ENCODE measurements around the gene MME.

MME gene

DNA sequence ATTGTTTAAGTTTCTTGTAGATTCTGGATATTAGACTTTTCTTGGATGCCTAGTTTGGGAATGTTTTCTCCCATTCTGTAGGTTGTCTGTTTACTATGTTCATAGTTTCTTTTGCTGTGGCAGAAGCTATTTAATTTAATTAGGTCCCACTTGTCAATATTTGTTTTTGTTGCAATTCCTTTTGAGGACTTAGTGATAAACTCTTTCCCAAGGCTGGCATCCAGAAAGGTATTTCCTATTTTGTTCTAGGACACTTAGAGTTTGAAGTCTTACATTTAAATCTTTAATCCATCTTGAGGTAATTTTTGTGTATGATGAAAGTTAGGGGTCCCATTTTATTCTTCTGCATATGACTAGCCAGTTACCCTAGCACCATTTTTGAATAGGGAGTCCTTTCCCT is 54.9 kb downstream of the MME start:
- no peak for DNase-seq

DNA sequence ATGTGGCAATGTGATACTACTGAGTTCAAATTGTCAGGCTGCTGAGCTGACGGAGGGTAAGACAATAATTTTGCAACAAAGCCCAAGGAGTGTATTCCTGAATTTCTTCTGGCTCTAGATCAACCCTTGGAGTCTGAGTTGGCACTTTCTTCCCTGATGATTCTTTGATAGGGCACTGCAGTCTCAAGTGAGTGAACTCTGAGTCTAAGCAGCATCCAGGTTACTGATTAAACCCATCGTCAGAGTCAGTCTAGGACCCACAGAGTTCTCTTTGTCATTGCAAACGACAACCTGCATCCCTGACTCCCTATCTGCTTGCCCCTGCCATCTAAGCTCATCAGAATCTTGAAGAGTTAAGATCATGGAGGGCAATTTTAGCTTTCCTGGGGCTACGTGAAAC is 58.6 kb downstream of the MME start:
- no peak for DNase-seq

DNA sequence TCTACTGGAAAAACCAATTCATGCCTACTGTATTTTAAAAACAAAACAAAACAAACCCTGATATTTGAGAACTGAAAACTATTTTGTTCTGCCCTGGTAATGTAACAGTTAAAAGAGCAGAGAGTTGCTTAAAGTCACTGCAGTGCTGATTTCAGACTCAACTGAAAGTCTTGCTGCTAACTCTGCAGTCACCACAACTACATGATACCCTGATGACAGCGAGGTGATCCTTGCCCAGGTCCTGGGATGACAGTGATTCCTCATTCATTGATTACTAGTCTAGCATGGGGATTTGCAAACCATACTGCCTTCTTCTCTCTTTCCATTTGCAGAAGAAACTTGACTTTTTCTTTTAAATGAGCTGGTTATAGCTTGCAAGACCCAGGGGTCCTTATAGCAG is 67.5 kb downstream of the MME start:
- no peak for DNase-seq

DNA sequence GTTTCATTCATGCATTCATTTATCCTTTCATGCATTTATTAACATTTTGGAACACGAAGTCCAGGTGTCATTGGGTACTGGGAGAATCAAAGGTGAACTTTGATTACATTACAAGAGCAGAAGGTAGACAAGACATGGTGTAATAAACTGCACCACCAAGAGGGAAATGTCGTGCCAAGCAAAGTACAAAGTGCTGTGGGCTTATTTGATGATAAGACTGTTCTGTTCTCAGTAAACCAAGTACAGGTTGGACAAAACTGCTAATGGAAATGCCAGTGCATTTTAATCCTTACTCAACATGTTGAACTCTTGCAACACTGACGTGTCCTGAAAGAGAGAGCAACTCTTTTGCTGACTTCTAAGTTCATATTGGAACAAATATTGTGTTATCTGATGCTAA is 69.4 kb downstream of the MME start:
- DNase-seq: no peak

DNA sequence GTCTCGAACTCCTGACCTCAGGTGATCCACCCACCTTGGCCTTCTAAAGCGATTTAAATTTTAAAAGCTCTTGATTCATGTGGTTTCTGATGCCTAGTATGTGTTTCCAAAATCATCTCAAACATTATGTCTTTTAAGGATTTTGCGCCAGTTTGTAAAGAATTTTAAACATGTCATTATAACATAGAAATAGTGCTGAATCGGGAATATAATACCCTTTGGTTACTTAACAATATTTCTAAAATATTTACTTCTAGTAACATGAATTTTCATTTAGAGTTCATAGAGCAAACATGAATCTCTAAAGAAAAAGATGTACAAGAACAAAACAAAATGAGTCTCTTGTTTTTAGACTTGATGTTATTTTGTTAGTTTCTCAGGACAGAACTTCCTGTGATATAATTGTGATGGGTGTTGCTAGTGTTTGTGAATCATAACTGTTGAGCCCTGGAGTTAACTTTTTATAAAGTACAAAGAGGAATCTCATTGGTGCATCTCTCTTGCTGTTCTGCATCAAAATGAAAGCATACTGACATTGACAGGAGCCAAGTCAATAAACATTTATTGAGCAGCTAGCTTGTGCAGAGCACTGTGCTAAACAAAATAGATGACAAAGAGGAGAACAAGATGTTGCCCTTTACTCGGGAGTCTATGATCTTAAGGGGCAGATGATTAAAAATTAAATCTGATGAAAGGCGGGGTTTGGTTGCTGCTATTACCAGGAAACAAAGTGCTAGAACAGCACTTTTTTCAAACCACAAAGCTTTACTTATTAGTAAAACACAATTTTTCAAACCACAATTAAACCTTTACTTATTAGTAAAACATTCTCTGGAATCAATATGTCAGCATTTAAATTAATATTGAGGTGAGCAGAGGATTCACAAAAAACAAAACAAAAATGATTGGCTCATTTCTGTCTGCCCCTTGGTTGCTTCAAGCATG is 73.4 kb downstream of the MME start:
- DNase-seq: no peak

DNA sequence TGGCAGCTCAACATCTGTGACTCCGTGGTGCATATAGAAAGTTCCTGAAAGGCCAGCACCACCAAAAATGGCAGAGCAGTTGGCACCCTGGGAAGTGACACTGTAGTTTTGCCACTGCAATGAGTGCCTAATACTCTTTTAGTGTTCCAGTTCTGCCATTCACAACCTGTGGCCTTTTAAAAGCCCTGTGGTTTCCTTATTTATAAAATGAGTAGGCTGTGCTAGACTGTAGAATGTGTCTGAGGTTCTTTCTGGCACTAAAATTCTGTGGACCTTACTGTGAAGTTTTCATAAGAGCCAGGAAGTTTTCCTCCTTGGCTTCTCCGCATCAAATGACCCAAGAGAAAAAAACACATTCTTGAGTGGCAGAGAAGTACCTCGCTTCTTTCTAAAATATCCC is 74.1 kb downstream of the MME start:
- no peak for DNase-seq

DNA sequence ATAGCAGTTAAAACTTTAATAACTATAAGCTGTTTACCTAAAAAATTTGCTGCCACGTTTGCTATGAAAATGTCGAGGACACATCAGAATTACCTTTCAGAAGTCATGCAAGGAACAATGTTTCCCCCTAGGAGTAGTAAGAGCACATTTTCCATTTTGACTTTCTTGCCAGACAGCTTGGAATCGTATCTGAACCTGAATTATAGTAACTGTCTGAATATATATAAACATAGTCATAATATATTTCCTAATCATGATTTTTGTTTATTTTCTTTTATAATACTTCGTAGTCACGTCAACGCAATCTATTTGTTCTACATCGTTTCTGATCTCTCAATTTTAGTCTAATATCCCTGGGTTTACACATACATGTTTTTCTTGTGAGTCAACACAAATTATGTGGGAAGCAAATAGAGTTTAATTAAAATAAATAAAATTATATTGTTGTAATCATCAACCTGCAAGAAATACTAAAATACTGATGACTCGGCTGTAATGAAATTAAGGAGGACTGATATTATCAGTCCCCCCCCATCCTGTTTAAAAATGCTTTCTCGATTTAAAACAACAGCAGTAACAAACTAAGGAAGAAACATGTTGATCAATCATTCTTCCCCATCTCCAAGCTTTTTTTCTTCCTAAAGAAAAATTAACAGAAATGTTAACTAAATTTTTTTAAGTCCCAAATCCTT is 78.4 kb downstream of the MME start:
- DNase-seq: no peak

DNA sequence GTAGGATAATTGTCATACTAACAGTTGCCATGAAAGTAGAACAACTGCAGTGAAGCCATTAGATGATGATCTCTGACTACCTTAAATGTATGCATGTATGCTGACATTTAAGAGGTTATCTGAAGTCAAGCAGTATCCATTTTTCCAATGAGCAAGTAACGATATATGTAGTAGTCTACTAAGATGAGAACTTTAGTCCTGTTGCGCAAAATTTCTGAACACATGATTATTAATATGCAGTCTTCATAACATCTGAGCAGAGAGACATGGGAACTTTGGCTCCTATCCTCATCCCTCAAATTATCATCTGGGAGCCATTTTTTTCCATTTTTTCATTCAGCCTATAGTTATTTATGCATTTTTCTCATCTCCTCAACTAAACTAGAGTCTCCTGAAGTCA is 79.2 kb downstream of the MME start:
- no peak for DNase-seq

DNA sequence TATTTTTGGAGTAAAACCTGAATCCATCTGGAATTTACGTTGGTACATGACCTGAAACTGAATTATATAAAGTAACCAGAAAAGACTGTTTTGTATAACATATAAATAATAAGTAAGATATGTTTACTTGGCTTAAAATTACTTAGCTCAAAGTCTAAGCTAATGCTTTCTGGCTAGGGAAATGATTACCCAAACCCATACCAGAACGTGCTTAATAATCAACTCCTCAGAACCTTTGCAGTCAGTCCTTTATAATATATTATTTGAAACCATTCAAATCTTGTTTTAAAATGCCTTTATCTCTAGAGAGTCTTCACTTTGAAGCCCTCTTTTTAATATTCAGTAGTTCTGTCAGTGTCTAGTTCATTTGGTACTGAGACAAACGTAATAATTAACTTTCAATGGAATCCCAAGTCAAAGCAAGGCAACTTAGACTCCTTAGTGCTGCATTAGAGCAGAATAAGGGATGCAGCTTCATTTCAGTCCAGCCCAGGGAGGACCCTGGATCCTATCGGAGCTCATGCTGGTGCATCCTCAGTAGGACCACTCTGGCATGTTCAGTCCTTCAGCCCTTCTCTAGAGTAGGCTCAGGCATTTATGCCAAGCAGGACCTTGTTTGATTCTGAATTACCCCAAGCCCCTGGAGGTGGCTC is 81.6 kb downstream of the MME start:
- DNase-seq: no peak

DNA sequence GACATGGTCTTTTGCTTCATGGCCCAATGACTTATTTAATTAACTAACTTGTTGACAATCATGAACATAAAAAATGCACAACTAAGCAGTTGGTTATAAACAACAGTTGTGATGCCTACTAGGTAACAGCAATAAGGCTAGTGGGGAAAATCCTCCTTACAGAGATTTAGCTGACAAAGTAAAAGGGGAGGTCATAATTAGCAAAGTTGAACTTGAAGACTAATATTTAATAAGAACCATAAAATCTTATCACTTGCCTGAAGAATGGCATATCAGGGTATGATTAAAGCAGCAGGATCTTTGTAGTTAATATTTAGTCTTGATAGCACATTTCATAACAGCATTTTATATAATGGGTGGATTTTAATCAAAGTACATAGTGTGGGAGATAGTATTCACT is 84.2 kb downstream of the MME start:
- DNase-seq: no peak

DNA sequence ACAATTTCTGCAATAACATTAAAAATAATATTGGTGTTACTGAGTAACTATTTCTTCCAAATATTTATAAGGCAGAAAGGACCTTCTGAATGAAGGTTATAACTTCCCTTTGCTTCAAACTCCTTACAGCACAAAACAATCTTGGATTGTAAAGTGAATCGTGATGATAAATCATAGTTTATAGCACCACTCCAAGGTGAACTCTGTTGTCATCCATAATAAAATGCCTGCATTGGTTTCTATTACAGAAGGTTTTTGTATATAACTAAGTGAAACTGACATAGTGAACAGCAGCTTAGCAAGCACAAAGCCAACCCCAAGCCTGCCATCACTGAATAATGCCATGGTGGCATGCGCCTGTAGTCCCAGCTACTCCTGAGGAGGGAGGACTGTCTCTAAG is 86.3 kb downstream of the MME start:
- no peak for DNase-seq

DNA sequence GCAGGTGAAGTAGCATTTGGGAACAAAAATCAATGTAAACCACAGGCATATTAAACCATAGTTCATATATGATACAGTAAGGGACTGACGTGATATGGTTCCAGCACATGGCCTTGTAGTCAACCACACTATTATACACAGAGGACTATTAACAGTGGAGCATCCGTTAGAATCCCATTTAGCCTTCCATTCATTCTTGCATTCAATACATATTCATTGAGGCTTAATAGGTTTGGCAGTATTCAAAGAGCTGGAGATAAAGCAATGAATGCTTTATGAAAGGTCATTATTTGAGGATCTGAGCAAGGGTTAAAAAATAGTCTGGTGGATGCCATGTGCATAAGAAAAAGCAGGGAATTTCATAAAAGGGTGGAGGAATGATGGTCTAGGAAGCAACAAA is 89.1 kb downstream of the MME start:
- no peak for DNase-seq

DNA sequence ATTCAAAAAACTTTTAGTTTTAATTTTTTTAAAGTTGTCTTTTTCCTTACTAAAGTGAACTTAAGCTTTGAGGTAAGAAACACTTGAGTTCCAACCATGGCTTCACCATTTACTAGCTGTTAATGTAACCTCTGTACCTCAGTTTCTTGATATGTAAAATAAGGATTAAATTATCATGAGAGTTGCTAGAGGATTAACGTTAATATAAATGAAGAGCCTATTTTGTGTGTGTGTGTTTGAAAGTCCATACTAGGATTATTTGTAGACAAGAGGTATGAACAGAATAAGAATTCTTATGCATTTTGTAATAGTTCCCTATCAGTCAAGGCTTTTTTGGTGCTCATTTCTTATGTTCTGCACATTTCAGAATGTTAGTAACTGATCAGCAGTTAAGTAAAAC is 93.7 kb downstream of the MME start:
- DNase-seq: no peak

DNA sequence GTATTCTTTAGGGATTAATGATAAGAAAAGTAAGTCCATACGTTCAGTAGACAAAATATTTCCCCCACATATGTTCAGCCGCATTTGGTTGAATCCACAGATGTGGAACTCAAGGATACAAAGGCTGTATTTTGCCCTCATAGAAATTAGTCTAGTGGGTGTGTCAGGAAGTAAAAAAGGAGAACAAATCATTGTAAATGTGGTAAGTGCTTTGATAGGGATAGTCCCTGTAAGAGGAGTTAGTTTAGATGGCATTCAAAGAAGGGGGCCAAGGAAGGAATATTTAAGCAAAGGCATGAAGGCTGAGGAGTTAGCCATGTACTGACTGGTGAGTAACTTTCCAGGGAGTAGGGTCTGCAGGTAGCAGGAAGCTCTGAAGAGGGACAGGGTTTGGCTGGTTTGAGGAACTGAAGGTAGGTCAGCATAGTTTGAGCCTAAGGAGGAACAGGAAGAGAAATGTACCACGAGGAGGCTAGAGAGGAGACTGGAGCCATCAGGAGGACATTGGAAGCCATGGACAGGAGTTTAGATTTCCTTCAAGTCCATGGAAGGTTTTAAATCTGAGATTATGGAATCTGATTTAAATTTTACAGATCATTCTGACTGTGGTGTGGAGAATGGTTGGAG is 98.8 kb downstream of the MME start:
- no peak for DNase-seq

DNA sequence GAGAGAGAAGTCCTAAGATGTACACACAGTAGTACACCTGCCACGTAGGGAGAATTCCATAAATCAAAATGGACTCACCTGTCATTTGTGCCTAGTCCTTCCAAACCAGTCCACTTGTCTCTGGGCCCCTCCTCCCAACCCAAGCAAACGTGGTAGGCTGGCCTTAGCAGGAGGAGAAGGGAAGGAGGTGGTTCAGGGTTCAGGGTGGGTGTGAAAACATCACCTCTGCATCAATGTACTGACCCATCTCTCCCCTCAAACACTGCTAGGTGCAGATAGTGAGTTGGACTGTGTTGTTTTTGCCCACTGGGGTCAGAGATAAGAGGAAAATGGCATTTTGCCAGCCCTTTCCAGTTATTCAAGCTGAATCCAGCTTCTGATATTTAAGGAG is 99.3 kb downstream of the MME start:
- DNase-seq: no peak

DNA sequence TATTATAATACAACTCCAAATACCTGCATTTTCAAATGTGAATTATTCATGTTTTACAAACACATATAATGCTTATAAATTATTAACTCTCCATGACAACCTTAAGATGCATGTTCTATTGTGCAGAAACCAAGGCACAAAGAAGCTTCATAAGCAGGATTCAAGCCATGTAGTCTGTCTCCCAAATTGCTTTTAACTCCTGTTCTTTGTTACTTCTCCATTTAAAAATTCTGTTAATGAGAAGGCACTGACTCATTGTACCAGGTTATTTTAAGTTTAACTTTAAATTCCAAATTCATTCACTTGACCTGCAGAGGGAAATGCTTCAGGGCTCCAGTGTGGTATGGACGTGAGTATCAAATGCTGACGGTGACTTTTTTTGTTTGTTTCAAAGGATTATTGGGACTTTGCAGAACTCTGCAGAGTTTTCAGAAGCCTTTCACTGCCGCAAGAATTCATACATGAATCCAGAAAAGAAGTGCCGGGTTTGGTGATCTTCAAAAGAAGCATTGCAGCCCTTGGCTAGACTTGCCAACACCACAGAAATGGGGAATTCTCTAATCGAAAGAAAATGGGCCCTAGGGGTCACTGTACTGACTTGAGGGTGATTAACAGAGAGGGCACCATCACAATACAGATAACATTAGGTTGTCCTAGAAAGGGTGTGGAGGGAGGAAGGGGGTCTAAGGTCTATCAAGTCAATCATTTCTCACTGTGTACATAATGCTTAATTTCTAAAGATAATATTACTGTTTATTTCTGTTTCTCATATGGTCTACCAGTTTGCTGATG is 100.0 kb downstream of the MME start:
- DNase-seq: no peak

DNA sequence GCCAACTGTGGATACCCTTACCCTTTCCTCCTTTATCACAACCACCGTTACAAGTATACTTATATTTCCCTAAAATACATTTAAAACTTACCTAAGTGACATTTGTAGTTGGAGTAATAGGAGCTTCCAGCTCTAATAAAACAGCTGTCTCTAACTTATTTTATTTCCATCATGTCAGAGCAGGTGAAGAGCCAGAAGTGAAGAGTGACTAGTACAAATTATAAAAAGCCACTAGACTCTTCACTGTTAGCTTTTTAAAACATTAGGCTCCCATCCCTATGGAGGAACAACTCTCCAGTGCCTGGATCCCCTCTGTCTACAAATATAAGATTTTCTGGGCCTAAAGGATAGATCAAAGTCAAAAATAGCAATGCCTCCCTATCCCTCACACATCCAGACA is 102.3 kb downstream of the MME start:
- no peak for DNase-seq

DNA sequence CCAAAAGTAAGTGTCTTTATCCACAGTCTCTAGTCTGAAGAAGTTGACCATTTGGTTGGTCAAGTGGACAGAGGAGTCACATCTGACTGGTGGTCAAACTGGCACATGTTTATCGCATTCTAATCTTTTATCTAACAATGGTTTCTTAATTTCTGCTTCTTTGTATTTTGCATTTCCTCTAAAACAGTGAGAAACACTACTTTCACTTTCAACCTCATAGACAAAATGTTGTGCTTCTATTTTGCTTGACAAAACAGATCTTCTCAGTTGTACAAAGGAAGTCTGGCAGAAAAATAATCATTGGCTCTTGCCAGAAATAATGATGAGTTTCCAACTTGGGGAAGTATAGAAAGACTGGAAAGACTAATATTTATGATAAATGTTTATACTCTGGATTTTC is 103.9 kb downstream of the MME start:
- no peak for DNase-seq

DNA sequence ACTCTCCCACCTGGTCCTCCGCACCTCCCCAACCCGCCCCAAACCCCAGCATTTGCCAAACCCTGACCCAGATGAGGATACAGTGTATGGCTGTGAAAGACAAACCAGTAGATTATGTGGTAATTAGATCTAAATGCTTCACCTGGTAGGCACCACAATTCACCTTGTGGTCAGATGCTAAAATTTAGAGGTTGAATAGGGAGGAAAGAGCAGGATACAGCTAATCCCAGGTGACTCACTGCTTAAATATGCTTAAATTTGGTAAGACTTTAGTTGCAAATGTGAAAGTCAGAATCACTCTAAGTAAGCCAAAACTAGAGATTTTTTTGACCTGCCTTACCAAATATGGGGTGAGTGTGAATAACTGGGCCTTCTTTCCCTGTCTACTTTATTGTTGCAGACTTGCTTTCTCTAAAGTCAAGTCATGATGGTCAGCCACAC is 105.5 kb downstream of the MME start:
- no peak for DNase-seq

DNA sequence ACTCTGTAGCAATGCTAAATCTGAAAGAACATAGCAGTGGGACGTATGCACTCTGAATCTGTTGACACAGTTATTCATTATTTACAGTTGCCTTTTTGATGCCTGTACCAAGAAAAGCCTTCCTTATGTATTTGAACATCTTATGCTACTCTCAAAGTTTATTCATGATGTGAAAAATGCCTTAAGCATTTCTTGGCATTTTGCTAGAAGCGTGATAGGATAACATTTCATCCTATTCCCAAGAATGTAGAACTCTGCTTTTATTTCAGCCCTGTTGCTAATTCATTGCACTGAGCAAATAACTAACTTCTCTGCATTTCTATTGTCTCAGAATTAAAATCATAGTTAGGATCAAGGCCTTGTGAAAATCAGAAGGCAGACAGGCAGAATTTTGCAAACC is 107.9 kb downstream of the MME start:
- DNase-seq: no peak

DNA sequence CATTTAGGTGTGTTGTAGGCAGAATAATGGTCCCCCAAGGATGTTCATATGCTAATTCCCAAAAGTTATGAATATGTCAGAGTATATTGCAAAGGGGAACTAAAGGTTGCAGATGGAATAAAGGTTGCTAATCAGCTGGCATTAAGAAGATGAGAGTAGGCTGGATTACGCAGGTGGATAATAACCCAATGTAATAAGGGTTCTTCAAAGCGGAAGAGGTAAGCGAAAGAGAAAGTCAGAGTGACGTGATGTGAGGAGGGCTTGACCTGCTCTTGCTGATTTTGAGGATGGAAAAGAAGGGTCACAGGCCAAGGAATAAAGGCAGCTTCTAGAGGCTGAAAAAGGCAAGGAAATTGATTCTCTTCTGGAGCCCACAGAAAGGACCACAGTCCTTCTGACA is 109.4 kb downstream of the MME start:
- no peak for DNase-seq

Measured in anterior cingulate cortex (tissue), 58 donors.